Upper lobe of right lung (tissue), 1 donor: ENCODE data around the gene IFNA1. TPM values are rescaled to one million over a fixed set of nuclear protein-coding genes. Genes with fewer than 3 reads are reported as not detected.

Experiments
- ATAC-seq: fragments of 200-7000 bp; cut with Tn5 transposase; one replicate; pipeline ENCODE4 v1.9.1; 2020; ENCODE audit warnings: mild to moderate bottlenecking, moderate library complexity
- DNase-seq: peaks from one replicate; pipeline ENCODE4 v3.0.0-alpha.2; 2020
- H3K27ac ChIP-seq: fragments of 200-600 bp; one replicate; pipeline ENCODE4 v1.8.0; 2022
- H3K27me3 ChIP-seq: fragments of 200-600 bp; one replicate; pipeline ENCODE4 v1.8.0; 2022; ENCODE audit warnings: mild to moderate bottlenecking
- H3K36me3 ChIP-seq: fragments of 200-600 bp; one replicate; pipeline ENCODE4 v1.8.0; 2022
- H3K4me1 ChIP-seq: fragments of 200-600 bp; one replicate; pipeline ENCODE4 v1.8.0; 2022
- H3K4me3 ChIP-seq: fragments of 200-600 bp; one replicate; pipeline ENCODE4 v1.8.0; 2022; ENCODE audit warnings: mild to moderate bottlenecking
- H3K9me3 ChIP-seq: fragments of 200-600 bp; one replicate; pipeline ENCODE4 v1.8.0; 2022
- CTCF ChIP-seq: fragments of 200-600 bp; IDR thresholded peaks from one replicate; pipeline ENCODE4 v1.8.0; 2022; ENCODE audit warnings: antibody characterized with exemption
- intact Hi-C: fragments of 100-400 bp; cut with DNase I; formaldehyde crosslinking; loops from one replicate; pipeline ENCODE4 v1.11.0; 2022
- total RNA-seq: library from RNA; stranded (reverse); fragmentation: NEBNext Ultra II Directional; extraction: Animal tissue kit (Norgen Biotek cat#: 25700); gene quantifications from one replicate; pipeline ENCODE4 v1.2.1, GENCODE V29; 2021
- donor health status: DM: no; HTN: yes; CAD: no; lungs with severe emphysema.

IFNA1 gene
- total RNA-seq, 1 donor from 2014 or later = not detected

- TF ChIP-seq CTCF = peak; percentile 32
- Histone ChIP-seq H3K4me1 (no peaks in the 10 kb centered on the region), H3K9me3 (no peaks in the 10 kb centered on the region), H3K36me3 (no peaks in the 10 kb centered on the region), H3K27ac (no peak overlapping the region), H3K27me3 (peaks cover 13% of the 10 kb centered on the region), H3K4me3 (no peak overlapping the region)
- DNase-seq (no peak), ATAC-seq (peak; percentile 82)
- intact Hi-C loops = no loop called here
Observed at GRCh38 chr9:21413624-21414023, 26.6 kb upstream of the IFNA1 start.

- H3K9me3 ChIP-seq = no peaks in the 10 kb centered on the region
- TF ChIP-seq CTCF = no peak
- ATAC-seq (no peak), DNase-seq (no peak)
- H3K4me3 ChIP-seq = no peak overlapping the region
- no peaks in the 10 kb centered on the region for H3K4me1 ChIP-seq
- intact Hi-C loops = no loop called here
- peaks cover 13% of the 10 kb centered on the region for H3K27me3 ChIP-seq
- H3K27ac ChIP-seq = no peak overlapping the region
- no peaks in the 10 kb centered on the region for H3K36me3 ChIP-seq
Observed at GRCh38 chr9:21414220-21414940, 25.9 kb upstream of the IFNA1 start.

- ATAC-seq (no peak), DNase-seq (no peak)
- no peaks in the 10 kb centered on the region for H3K9me3 ChIP-seq
- no peak overlapping the region for H3K27ac ChIP-seq
- no peaks in the 10 kb centered on the region for H3K36me3 ChIP-seq
- H3K27me3 ChIP-seq = peaks cover 7% of the 10 kb centered on the region
- no peak overlapping the region for H3K4me3 ChIP-seq
- intact Hi-C loops = no loop called here
- no peak for TF ChIP-seq CTCF
- no peaks in the 10 kb centered on the region for H3K4me1 ChIP-seq
Observed at GRCh38 chr9:21415493-21416267, 24.6 kb upstream of the IFNA1 start.

- H3K4me3 ChIP-seq = no peak overlapping the region
- DNase-seq = no peak
- no peak for TF ChIP-seq CTCF
- no peak for ATAC-seq
- H3K9me3 ChIP-seq = no peaks in the 10 kb centered on the region
- no peaks in the 10 kb centered on the region for H3K4me1 ChIP-seq
- intact Hi-C loops = no loop called here
- H3K27me3 ChIP-seq = no peaks in the 10 kb centered on the region
- H3K36me3 ChIP-seq = no peaks in the 10 kb centered on the region
- H3K27ac ChIP-seq = no peak overlapping the region
Observed at GRCh38 chr9:21428235-21428634, 12.0 kb upstream of the IFNA1 start.

GRCh38 chr9:21429191-21429590 lies 11.0 kb upstream of the IFNA1 start:
- TF ChIP-seq CTCF = no peak
- no peak for DNase-seq
- H3K27me3 ChIP-seq = no peaks in the 10 kb centered on the region

More at GRCh38 chr9:21429191-21429590, 11.0 kb upstream of the IFNA1 start:
- Histone ChIP-seq H3K4me1 (no peaks in the 10 kb centered on the region), H3K36me3 (no peaks in the 10 kb centered on the region), H3K9me3 (no peaks in the 10 kb centered on the region), H3K27ac (no peak overlapping the region), H3K4me3 (no peak overlapping the region)
- intact Hi-C loops = no loop called here
- peak; percentile 37 for ATAC-seq
